Measurements from ENCODE around the gene MMP26. TPM values are rescaled to one million over a fixed set of nuclear protein-coding genes. Genes with fewer than 3 reads are reported as not detected.
A peak's percentile ranks its signal among the peaks of the same experiment; 100 is the strongest.

MMP26 gene
- total and polyA plus RNA-seq, 2 donors (not counting 1 experiment from before 2014, with no cell fraction given): not detected

DNA sequence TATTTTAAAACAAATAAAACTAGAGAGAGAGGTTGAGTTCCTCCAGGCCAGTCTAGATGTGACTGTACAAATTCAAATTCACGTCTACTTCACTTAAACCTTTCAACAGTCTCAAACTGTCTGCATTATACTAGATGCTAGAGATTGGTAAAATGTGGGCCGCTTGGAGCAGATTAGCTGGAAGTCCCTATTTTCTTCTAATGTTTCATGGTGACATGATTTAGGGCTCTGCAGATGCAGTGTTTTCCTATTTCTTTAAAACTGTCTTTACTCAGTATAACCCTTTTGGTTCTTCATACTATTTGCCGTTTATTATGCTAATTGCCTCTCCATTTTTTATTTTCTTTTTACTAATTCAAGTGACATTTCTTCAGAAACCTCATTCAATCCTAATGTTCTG, 40.4 kb upstream of the MMP26 start:
- TF ChIP-seq EZH2 (IDR thresholded peaks at IDR 0.05; ENCODE audit: low read length, missing control alignments): no peak
- TF ChIP-seq, protein P1, sequence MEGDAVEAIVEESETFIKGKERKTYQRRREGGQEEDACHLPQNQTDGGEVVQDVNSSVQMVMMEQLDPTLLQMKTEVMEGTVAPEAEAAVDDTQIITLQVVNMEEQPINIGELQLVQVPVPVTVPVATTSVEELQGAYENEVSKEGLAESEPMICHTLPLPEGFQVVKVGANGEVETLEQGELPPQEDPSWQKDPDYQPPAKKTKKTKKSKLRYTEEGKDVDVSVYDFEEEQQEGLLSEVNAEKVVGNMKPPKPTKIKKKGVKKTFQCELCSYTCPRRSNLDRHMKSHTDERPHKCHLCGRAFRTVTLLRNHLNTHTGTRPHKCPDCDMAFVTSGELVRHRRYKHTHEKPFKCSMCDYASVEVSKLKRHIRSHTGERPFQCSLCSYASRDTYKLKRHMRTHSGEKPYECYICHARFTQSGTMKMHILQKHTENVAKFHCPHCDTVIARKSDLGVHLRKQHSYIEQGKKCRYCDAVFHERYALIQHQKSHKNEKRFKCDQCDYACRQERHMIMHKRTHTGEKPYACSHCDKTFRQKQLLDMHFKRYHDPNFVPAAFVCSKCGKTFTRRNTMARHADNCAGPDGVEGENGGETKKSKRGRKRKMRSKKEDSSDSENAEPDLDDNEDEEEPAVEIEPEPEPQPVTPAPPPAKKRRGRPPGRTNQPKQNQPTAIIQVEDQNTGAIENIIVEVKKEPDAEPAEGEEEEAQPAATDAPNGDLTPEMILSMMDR (conservative IDR thresholded peaks at IDR 0.05 in 1 of 2, IDR thresholded peaks at IDR 0.05 in 1 of 2; ENCODE audit: low read depth in 1 of 2, low read length in 2 of 2): no peak
- Histone ChIP-seq H3K4me3 (replicated peaks in 1 of 4; ENCODE audit: control extremely low read depth in 1 of 4, insufficient read depth in 1 of 4, low read depth in 3 of 4, low read length in 4 of 4) (no peak overlapping the region), H3K27ac (ENCODE audit: insufficient read depth, low read length) (no peak overlapping the region), H3K9me3 (ENCODE audit: control insufficient read depth, insufficient read depth, low read depth, low read length) (no peaks in the 10 kb centered on the region), H3K79me2 (ENCODE audit: control insufficient read depth, insufficient read depth, low read length) (no peaks in the 10 kb centered on the region), H2AFZ (ENCODE audit: low read length) (no peak overlapping the region), H3K4me2 (ENCODE audit: extremely low read depth, insufficient read depth, low read length) (no peak overlapping the region), H3K27me3 (ENCODE audit: control insufficient read depth, insufficient read depth, low read length) (no peaks in the 10 kb centered on the region), H4K20me1 (ENCODE audit: control insufficient read depth, extremely low read depth, insufficient read depth, low read length) (no peaks in the 10 kb centered on the region), H3K9ac (ENCODE audit: insufficient read depth, low read length) (no peak overlapping the region), H3K4me1 (ENCODE audit: control insufficient read depth, extremely low read depth, insufficient read depth, low read length) (no peaks in the 10 kb centered on the region), H3K36me3 (ENCODE audit: control insufficient read depth, insufficient read depth, low read length) (no peaks in the 10 kb centered on the region)
- DNase-seq (ENCODE audit: low read depth in 2 of 2): no peak

DNA sequence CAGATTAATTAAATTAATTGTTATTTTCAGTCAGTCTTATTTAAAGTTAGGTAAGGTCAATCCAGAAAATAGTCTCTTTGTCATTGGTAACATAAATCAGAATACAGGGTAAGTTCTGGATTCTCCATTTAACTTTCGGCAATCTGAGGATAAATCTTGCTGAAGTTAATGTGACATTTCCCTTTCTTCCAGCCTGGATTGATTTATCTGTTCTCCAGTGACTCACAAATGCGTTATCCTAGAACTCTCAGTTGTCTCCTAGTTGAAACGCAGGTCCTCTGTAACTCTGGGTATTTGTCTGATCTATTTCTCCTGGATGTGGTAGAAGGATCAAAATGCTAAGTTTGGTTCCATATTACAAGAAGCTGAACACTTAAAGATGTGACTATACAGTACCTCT, 39.8 kb upstream of the MMP26 start:
- TF ChIP-seq EZH2 (IDR thresholded peaks at IDR 0.05; ENCODE audit: low read length, missing control alignments): no peak
- TF ChIP-seq, protein P1 (conservative IDR thresholded peaks at IDR 0.05 in 1 of 2, IDR thresholded peaks at IDR 0.05 in 1 of 2; ENCODE audit: low read depth in 1 of 2, low read length in 2 of 2): no peak
- Histone ChIP-seq H3K4me2 (ENCODE audit: extremely low read depth, insufficient read depth, low read length) (no peak overlapping the region), H2AFZ (ENCODE audit: low read length) (no peak overlapping the region), H3K27me3 (ENCODE audit: control insufficient read depth, insufficient read depth, low read length) (no peaks in the 10 kb centered on the region), H3K36me3 (ENCODE audit: control insufficient read depth, insufficient read depth, low read length) (no peaks in the 10 kb centered on the region), H3K9me3 (ENCODE audit: control insufficient read depth, insufficient read depth, low read depth, low read length) (no peaks in the 10 kb centered on the region), H4K20me1 (ENCODE audit: control insufficient read depth, extremely low read depth, insufficient read depth, low read length) (no peaks in the 10 kb centered on the region), H3K79me2 (ENCODE audit: control insufficient read depth, insufficient read depth, low read length) (no peaks in the 10 kb centered on the region), H3K4me1 (ENCODE audit: control insufficient read depth, extremely low read depth, insufficient read depth, low read length) (no peaks in the 10 kb centered on the region), H3K4me3 (replicated peaks in 1 of 4; ENCODE audit: control extremely low read depth in 1 of 4, insufficient read depth in 1 of 4, low read depth in 3 of 4, low read length in 4 of 4) (no peak overlapping the region), H3K9ac (ENCODE audit: insufficient read depth, low read length) (no peak overlapping the region), H3K27ac (ENCODE audit: insufficient read depth, low read length) (no peak overlapping the region)
- no peak for DNase-seq (ENCODE audit: low read depth in 2 of 2)

DNA sequence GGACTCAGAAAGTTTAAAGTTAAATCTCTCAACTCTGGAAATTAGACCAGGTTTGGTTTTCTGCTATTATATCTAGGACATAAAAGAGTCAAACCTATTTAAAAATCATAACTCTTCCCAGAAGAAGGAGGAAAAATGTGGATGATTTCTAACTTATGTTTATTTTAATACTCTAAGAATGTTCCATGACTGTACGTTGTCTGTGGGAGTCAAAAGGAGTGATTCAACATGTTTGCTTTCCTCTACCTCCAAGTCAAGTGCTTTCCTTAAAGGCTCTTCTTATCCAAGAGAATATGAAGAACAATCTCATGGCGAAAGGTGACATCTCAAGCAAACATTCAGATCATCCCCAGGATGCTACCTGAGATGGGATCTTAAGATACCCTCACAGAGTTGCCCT, 39.2 kb upstream of the MMP26 start:
- DNase-seq (ENCODE audit: low read depth in 2 of 2): peak in 1 of 2 donors; percentile 18
- Histone ChIP-seq H3K4me3 (replicated peaks in 1 of 4; ENCODE audit: control extremely low read depth in 1 of 4, insufficient read depth in 1 of 4, low read depth in 3 of 4, low read length in 4 of 4) (no peak overlapping the region), H4K20me1 (ENCODE audit: control insufficient read depth, extremely low read depth, insufficient read depth, low read length) (no peaks in the 10 kb centered on the region), H3K4me2 (ENCODE audit: extremely low read depth, insufficient read depth, low read length) (no peak overlapping the region), H3K27me3 (ENCODE audit: control insufficient read depth, insufficient read depth, low read length) (no peaks in the 10 kb centered on the region), H3K9me3 (ENCODE audit: control insufficient read depth, insufficient read depth, low read depth, low read length) (no peaks in the 10 kb centered on the region), H3K4me1 (ENCODE audit: control insufficient read depth, extremely low read depth, insufficient read depth, low read length) (no peaks in the 10 kb centered on the region), H2AFZ (ENCODE audit: low read length) (no peak overlapping the region), H3K36me3 (ENCODE audit: control insufficient read depth, insufficient read depth, low read length) (no peaks in the 10 kb centered on the region), H3K79me2 (ENCODE audit: control insufficient read depth, insufficient read depth, low read length) (no peaks in the 10 kb centered on the region), H3K9ac (ENCODE audit: insufficient read depth, low read length) (no peak overlapping the region), H3K27ac (ENCODE audit: insufficient read depth, low read length) (no peak overlapping the region)
- TF ChIP-seq EZH2 (IDR thresholded peaks at IDR 0.05; ENCODE audit: low read length, missing control alignments): no peak
- TF ChIP-seq, protein P1 (conservative IDR thresholded peaks at IDR 0.05 in 1 of 2, IDR thresholded peaks at IDR 0.05 in 1 of 2; ENCODE audit: low read depth in 1 of 2, low read length in 2 of 2): no peak

Measured in fibroblast of lung (primary cell).